ENCODE results near the gene IRAK1BP1. TPM values are rescaled to one million over a fixed set of nuclear protein-coding genes. Genes with fewer than 3 reads are reported as not detected.

Gene IRAK1BP1, protein sequence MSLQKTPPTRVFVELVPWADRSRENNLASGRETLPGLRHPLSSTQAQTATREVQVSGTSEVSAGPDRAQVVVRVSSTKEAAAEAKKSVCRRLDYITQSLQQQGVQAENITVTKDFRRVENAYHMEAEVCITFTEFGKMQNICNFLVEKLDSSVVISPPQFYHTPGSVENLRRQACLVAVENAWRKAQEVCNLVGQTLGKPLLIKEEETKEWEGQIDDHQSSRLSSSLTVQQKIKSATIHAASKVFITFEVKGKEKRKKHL
- total RNA-seq (1 to 10 TPM; 2.1 to 5.5 (median 4.4) TPM), total RNA-seq (1.3 to 12.2 (median 6.9) reads per million in 29 experiments)
- total RNA-seq (2013): 3.4 TPM

- H3K36me3 Mint-ChIP-seq: peaks cover 17% of the 10 kb centered on the region
- CTCF ChIA-PET: interaction anchor here in 1 of 2 donors (0.6 kb wide), 1 partner anchor 678 kb away, joined by 3 read pairs; no protein-coding TSS in a partner anchor
- H3K27ac Mint-ChIP-seq: peak within 1 kb of the TSS; percentile 93 to 96
- peak; percentile 42 to 79 (median 65) for DNase-seq
- H3K9me3 Mint-ChIP-seq: no peaks in the 10 kb centered on the region
- H3K4me3 Mint-ChIP-seq: peak within 1 kb of the TSS; percentile 92 to 99 (median 97)
- no peaks in the 10 kb centered on the region for H3K36me3 ChIP-seq (ENCODE audit: control insufficient read depth in 2 of 2, extremely low read depth in 1 of 2, insufficient read depth in 1 of 2, low read length in 1 of 2)
- peaks cover 2 to 12% of the 10 kb centered on the region in 2 experiments for H3K4me1 ChIP-seq (ENCODE audit: control insufficient read depth in 1 of 2, extremely low read depth in 1 of 2, insufficient read depth in 2 of 2, low read length in 2 of 2)
- peak within 1 kb of the TSS; percentile 82 to 89 for H3K4me3 ChIP-seq (ENCODE audit: control insufficient read depth in 1 of 2, extremely low read depth in 1 of 2, low read length in 1 of 2)
- H3K27me3 ChIP-seq (replicated peaks in 1 of 2; ENCODE audit: control insufficient read depth in 2 of 2, extremely low read depth in 1 of 2, insufficient read depth in 2 of 2, low read length in 1 of 2): no peaks in the 10 kb centered on the region
- H3K27me3 Mint-ChIP-seq: no peaks in the 10 kb centered on the region
- H3K9me3 ChIP-seq: no peaks in the 10 kb centered on the region
- H3K27ac ChIP-seq (ENCODE audit: low read length): peak within 1 kb of the TSS; percentile 68
- under 1% methylated on average over 42 of the region's 48 CpGs for WGBS (ENCODE audit: insufficient coverage)
- peaks cover 19 to 26% (median 25%) of the 10 kb centered on the region in 3 donors for H3K4me1 Mint-ChIP-seq
- ATAC-seq (replicated peaks in 1 of 4): peak; percentile 91 to 95 (median 93)
- POLR2A ChIA-PET: interaction anchor here in 1 of 2 donors (0.6 kb wide), 1 partner anchor 380 kb away, joined by 3 read pairs; no protein-coding TSS in a partner anchor
Measured at GRCh38 chr6:78867370-78868040, at the start of gene IRAK1BP1. Gene IRAK1BP1, plus strand, starts transcription at chr6:78867551. Its CDS starts 26 bp downstream, at chr6:78867577.

- H3K4me3 Mint-ChIP-seq: no peak overlapping the region
- H3K9me3 Mint-ChIP-seq: peaks cover 0 to 12% (median 3%) of the 10 kb centered on the region in 3 donors
- no peak overlapping the region for H3K27ac ChIP-seq (ENCODE audit: low read length)
- no peaks in the 10 kb centered on the region for H3K4me1 ChIP-seq (ENCODE audit: control insufficient read depth in 1 of 2, extremely low read depth in 1 of 2, insufficient read depth in 2 of 2, low read length in 2 of 2)
- no peaks in the 10 kb centered on the region for H3K36me3 Mint-ChIP-seq
- H3K9me3 ChIP-seq: no peaks in the 10 kb centered on the region
- peaks cover 12 to 16% of the 10 kb centered on the region in 2 donors for H3K27me3 Mint-ChIP-seq
- ChIA-PET POLR2A (no interaction called here), CTCF (no interaction called here)
- H3K27me3 ChIP-seq (replicated peaks in 1 of 2; ENCODE audit: control insufficient read depth in 2 of 2, extremely low read depth in 1 of 2, insufficient read depth in 2 of 2, low read length in 1 of 2): no peaks in the 10 kb centered on the region
- no peaks in the 10 kb centered on the region for H3K36me3 ChIP-seq (ENCODE audit: control insufficient read depth in 2 of 2, extremely low read depth in 1 of 2, insufficient read depth in 1 of 2, low read length in 1 of 2)
- DNase-seq (no peak), ATAC-seq (replicated peaks in 1 of 4) (no peak)
- H3K4me1 Mint-ChIP-seq: no peaks in the 10 kb centered on the region
- no peak overlapping the region for H3K27ac Mint-ChIP-seq
- H3K4me3 ChIP-seq (ENCODE audit: control insufficient read depth in 1 of 2, extremely low read depth in 1 of 2, low read length in 1 of 2): no peak overlapping the region
Measured at GRCh38 chr6:78824045-78824444, 43.3 kb upstream of the IRAK1BP1 start.

DNA sequence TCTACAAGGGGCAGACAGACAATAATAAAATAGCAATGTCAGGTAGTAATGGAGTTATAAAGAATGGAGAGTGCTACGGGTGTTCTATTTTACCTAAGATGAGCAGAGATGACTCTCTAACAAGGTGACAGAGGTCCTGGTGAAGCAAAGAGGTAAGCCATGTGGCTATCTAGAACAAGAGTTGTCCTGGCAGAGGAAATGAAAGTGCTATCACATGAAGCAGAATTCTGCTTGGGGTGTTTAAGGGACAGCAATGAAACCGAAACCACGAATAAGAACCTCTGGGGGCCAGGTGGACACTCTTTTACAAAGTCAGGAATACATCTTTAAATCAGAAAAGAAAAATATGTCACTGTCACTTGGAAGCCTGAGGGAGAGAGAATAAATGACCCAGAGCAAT, 37.9 kb upstream of the IRAK1BP1 start:
- Mint-ChIP-seq H3K4me1 (no peaks in the 10 kb centered on the region), H3K27me3 (peaks cover 9 to 10% of the 10 kb centered on the region in 2 donors), H3K36me3 (no peaks in the 10 kb centered on the region), H3K9me3 (no peaks in the 10 kb centered on the region), H3K4me3 (no peak overlapping the region), H3K27ac (no peak overlapping the region)
- ATAC-seq (replicated peaks in 1 of 4) (no peak), DNase-seq (no peak)
- Histone ChIP-seq H3K36me3 (ENCODE audit: control insufficient read depth in 2 of 2, extremely low read depth in 1 of 2, insufficient read depth in 1 of 2, low read length in 1 of 2) (no peaks in the 10 kb centered on the region), H3K4me3 (ENCODE audit: control insufficient read depth in 1 of 2, extremely low read depth in 1 of 2, low read length in 1 of 2) (no peak overlapping the region), H3K9me3 (no peaks in the 10 kb centered on the region), H3K27me3 (replicated peaks in 1 of 2; ENCODE audit: control insufficient read depth in 2 of 2, extremely low read depth in 1 of 2, insufficient read depth in 2 of 2, low read length in 1 of 2) (no peaks in the 10 kb centered on the region), H3K27ac (ENCODE audit: low read length) (no peak overlapping the region), H3K4me1 (ENCODE audit: control insufficient read depth in 1 of 2, extremely low read depth in 1 of 2, insufficient read depth in 2 of 2, low read length in 2 of 2) (no peaks in the 10 kb centered on the region)
- WGBS (ENCODE audit: insufficient coverage): no CpG with 5 or more reads among the region's 3 CpGs
- ChIA-PET CTCF (no interaction called here), POLR2A (no interaction called here)

- DNase-seq: no peak
- Histone ChIP-seq H3K9me3 (no peaks in the 10 kb centered on the region), H3K4me3 (ENCODE audit: control insufficient read depth in 1 of 2, extremely low read depth in 1 of 2, low read length in 1 of 2) (no peak overlapping the region), H3K4me1 (ENCODE audit: control insufficient read depth in 1 of 2, extremely low read depth in 1 of 2, insufficient read depth in 2 of 2, low read length in 2 of 2) (no peaks in the 10 kb centered on the region), H3K27ac (ENCODE audit: low read length) (no peak overlapping the region), H3K27me3 (replicated peaks in 1 of 2; ENCODE audit: control insufficient read depth in 2 of 2, extremely low read depth in 1 of 2, insufficient read depth in 2 of 2, low read length in 1 of 2) (no peaks in the 10 kb centered on the region), H3K36me3 (ENCODE audit: control insufficient read depth in 2 of 2, extremely low read depth in 1 of 2, insufficient read depth in 1 of 2, low read length in 1 of 2) (no peaks in the 10 kb centered on the region)
- Mint-ChIP-seq H3K36me3 (no peaks in the 10 kb centered on the region), H3K9me3 (no peaks in the 10 kb centered on the region), H3K27ac (no peak overlapping the region), H3K4me1 (no peaks in the 10 kb centered on the region), H3K27me3 (peaks cover 11 to 16% of the 10 kb centered on the region in 2 donors), H3K4me3 (no peak overlapping the region)
- CTCF ChIA-PET: interaction anchor here in 1 of 2 donors (0.6 kb wide), 1 partner anchor 19 kb away, joined by 3 read pairs; no protein-coding TSS in a partner anchor
- POLR2A ChIA-PET: no interaction called here
- 100% methylated on average over 1 of the region's 2 CpGs for WGBS (ENCODE audit: insufficient coverage)
- ATAC-seq (replicated peaks in 1 of 4): no peak
Measured at GRCh38 chr6:78830805-78831204, 36.5 kb upstream of the IRAK1BP1 start.

GRCh38 chr6:78831492-78831891, 35.9 kb upstream of the IRAK1BP1 start:
- H3K4me3 ChIP-seq (ENCODE audit: control insufficient read depth in 1 of 2, extremely low read depth in 1 of 2, low read length in 1 of 2): no peak overlapping the region

DNA sequence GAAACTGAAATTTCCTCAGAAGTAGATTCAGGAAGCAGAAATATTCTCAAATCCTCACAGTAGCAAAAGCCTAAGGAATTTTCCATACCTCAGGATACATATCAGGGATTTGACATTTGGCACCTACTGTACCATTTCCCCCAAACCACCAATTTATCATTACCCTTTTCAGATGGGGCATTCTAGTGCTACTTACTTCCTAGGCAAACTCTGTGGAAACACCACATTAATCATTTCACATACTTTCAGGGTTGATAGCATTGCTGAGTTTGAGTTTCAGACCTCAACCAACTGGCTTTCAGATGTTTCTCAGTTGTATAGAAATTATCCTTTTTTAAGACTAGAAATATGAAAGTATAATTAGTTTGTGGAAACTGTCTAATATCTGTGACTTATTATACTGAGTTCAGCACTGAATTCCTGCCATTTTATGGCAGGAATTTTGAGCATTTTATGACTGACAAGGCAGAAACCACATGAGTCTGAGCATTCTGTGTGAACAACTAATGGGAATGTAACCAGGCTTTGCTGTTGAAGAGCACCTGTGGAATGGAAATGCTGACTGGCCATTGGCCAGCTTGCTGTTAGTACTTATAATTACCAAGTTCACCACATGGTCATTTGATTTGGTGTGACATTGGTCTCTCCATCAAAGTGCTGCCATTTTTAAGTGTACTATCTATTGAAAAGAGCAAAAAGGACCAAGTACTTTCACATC, 35.1 kb upstream of the IRAK1BP1 start:
- Mint-ChIP-seq H3K9me3 (no peaks in the 10 kb centered on the region), H3K4me1 (no peaks in the 10 kb centered on the region), H3K4me3 (no peak overlapping the region), H3K27me3 (peaks cover 18 to 23% of the 10 kb centered on the region in 2 donors), H3K27ac (no peak overlapping the region), H3K36me3 (no peaks in the 10 kb centered on the region)
- Histone ChIP-seq H3K4me3 (ENCODE audit: control insufficient read depth in 1 of 2, extremely low read depth in 1 of 2, low read length in 1 of 2) (no peak overlapping the region), H3K27ac (ENCODE audit: low read length) (no peak overlapping the region), H3K4me1 (ENCODE audit: control insufficient read depth in 1 of 2, extremely low read depth in 1 of 2, insufficient read depth in 2 of 2, low read length in 2 of 2) (no peaks in the 10 kb centered on the region), H3K36me3 (ENCODE audit: control insufficient read depth in 2 of 2, extremely low read depth in 1 of 2, insufficient read depth in 1 of 2, low read length in 1 of 2) (no peaks in the 10 kb centered on the region), H3K27me3 (replicated peaks in 1 of 2; ENCODE audit: control insufficient read depth in 2 of 2, extremely low read depth in 1 of 2, insufficient read depth in 2 of 2, low read length in 1 of 2) (no peaks in the 10 kb centered on the region), H3K9me3 (no peaks in the 10 kb centered on the region)
- POLR2A ChIA-PET: interaction anchor here in 1 of 2 donors (0.6 kb wide), 1 partner anchor 1643 kb away, joined by 3 read pairs; no protein-coding TSS in a partner anchor
- no peak for ATAC-seq (replicated peaks in 1 of 4)
- no peak for DNase-seq
- CTCF ChIA-PET: interaction anchor here in 1 of 2 donors (0.6 kb wide), 1 partner anchor 103 kb away, joined by 4 read pairs; no protein-coding TSS in a partner anchor

More at GRCh38 chr6:78831492-78831891, 35.9 kb upstream of the IRAK1BP1 start:
- Histone ChIP-seq H3K36me3 (ENCODE audit: control insufficient read depth in 2 of 2, extremely low read depth in 1 of 2, insufficient read depth in 1 of 2, low read length in 1 of 2) (no peaks in the 10 kb centered on the region), H3K4me1 (ENCODE audit: control insufficient read depth in 1 of 2, extremely low read depth in 1 of 2, insufficient read depth in 2 of 2, low read length in 2 of 2) (no peaks in the 10 kb centered on the region), H3K27ac (ENCODE audit: low read length) (no peak overlapping the region), H3K27me3 (replicated peaks in 1 of 2; ENCODE audit: control insufficient read depth in 2 of 2, extremely low read depth in 1 of 2, insufficient read depth in 2 of 2, low read length in 1 of 2) (no peaks in the 10 kb centered on the region), H3K9me3 (no peaks in the 10 kb centered on the region)
- Mint-ChIP-seq H3K4me3 (no peak overlapping the region), H3K36me3 (no peaks in the 10 kb centered on the region), H3K9me3 (no peaks in the 10 kb centered on the region), H3K27me3 (peaks cover 11 to 17% of the 10 kb centered on the region in 2 donors), H3K27ac (no peak overlapping the region), H3K4me1 (no peaks in the 10 kb centered on the region)
- ATAC-seq (replicated peaks in 1 of 4) (no peak), DNase-seq (no peak)
- 100% methylated on average over 1 of the region's 2 CpGs for WGBS (ENCODE audit: insufficient coverage)
- CTCF ChIA-PET: no interaction called here
- POLR2A ChIA-PET: no interaction called here

Data from T-cell (primary cell).